M059J (cell line): ENCODE data around the gene KRTAP9-1. TPM values are rescaled to one million over a fixed set of nuclear protein-coding genes. Genes with fewer than 3 reads are reported as not detected.

Experiments used
- total RNA-seq: library from RNA; depleted of rRNA; stranded (reverse); fragments of >200 nt; shearing (Covaris generic); gene quantifications from 2 replicates; pipeline ENCODE4 v1.2.3, GENCODE V29; 2014; rRNA removed

Gene KRTAP9-1
- total RNA-seq, 1 experiment from 2014 or later = not detected

Other genes with a start within 250 kb of the KRTAP9-1 start
- 0.20 TPM in 1 of 2 replicates, not detected in the other for gene KRT39, start 222.9 kb upstream of the KRTAP9-1 start, total RNA-seq
- gene KRT40, start 205.6 kb upstream of the KRTAP9-1 start, total RNA-seq = not detected in 2 replicates
- gene KRTAP3-3, start 195.7 kb upstream of the KRTAP9-1 start, total RNA-seq = 0.22 TPM in 1 of 2 replicates, not detected in the other
- not detected in 2 replicates for gene KRTAP3-2, start 190.0 kb upstream of the KRTAP9-1 start, total RNA-seq
- gene KRTAP3-1, start 180.8 kb upstream of the KRTAP9-1 start, total RNA-seq = 0.64 and 0.71 TPM in 2 replicates
- gene KRTAP1-5, start 162.7 kb upstream of the KRTAP9-1 start, total RNA-seq = 3.2 and 5.7 TPM in 2 replicates
- gene KRTAP1-4, start 159.7 kb upstream of the KRTAP9-1 start, total RNA-seq = not detected in 2 replicates
- not detected in 2 replicates for gene KRTAP1-3, start 155.0 kb upstream of the KRTAP9-1 start, total RNA-seq
- not detected in 2 replicates for gene KRTAP1-1, start 148.4 kb upstream of the KRTAP9-1 start, total RNA-seq
- not detected in 2 replicates for gene KRTAP2-1, start 142.6 kb upstream of the KRTAP9-1 start, total RNA-seq
- not detected in 2 replicates for gene KRTAP2-2, start 134.7 kb upstream of the KRTAP9-1 start, total RNA-seq
- gene KRTAP2-3, start 129.8 kb upstream of the KRTAP9-1 start, total RNA-seq = 0.34 and 3.2 TPM in 2 replicates
- gene KRTAP2-4, start 124.0 kb upstream of the KRTAP9-1 start, total RNA-seq = not detected in 2 replicates
- not detected in 2 replicates for gene KRTAP4-7, start 105.7 kb upstream of the KRTAP9-1 start, total RNA-seq
- 0.10 TPM in 1 of 2 replicates, not detected in the other for gene KRTAP4-8, start 91.7 kb upstream of the KRTAP9-1 start, total RNA-seq
- gene KRTAP4-16, start 87.7 kb upstream of the KRTAP9-1 start, total RNA-seq = not detected in 2 replicates
- gene KRTAP4-9, start 84.5 kb upstream of the KRTAP9-1 start, total RNA-seq = not detected in 2 replicates
- not detected in 2 replicates for gene KRTAP4-11, start 71.5 kb upstream of the KRTAP9-1 start, total RNA-seq
- gene KRTAP4-12, start 65.7 kb upstream of the KRTAP9-1 start, total RNA-seq = not detected in 2 replicates
- not detected in 2 replicates for gene KRTAP4-6, start 49.3 kb upstream of the KRTAP9-1 start, total RNA-seq
- not detected in 2 replicates for gene KRTAP4-5, start 40.1 kb upstream of the KRTAP9-1 start, total RNA-seq
- gene KRTAP4-4, start 29.1 kb upstream of the KRTAP9-1 start, total RNA-seq = not detected in 2 replicates
- not detected in 2 replicates for gene KRTAP4-3, start 21.7 kb upstream of the KRTAP9-1 start, total RNA-seq
- gene KRTAP4-2, start 11.7 kb upstream of the KRTAP9-1 start, total RNA-seq = not detected in 2 replicates
- gene KRTAP4-1, start 5.0 kb upstream of the KRTAP9-1 start, total RNA-seq = not detected in 2 replicates
- gene KRTAP9-2, start 36.8 kb downstream of the KRTAP9-1 start, total RNA-seq = not detected in 2 replicates
- gene KRTAP9-3, start 42.6 kb downstream of the KRTAP9-1 start, total RNA-seq = not detected in 2 replicates
- gene KRTAP9-8, start 48.1 kb downstream of the KRTAP9-1 start, total RNA-seq = not detected in 2 replicates
- not detected in 2 replicates for gene KRTAP9-4, start 59.8 kb downstream of the KRTAP9-1 start, total RNA-seq
- gene KRTAP9-9, start 65.5 kb downstream of the KRTAP9-1 start, total RNA-seq = not detected in 2 replicates
- gene KRTAP9-6, start 75.5 kb downstream of the KRTAP9-1 start, total RNA-seq = not detected in 2 replicates
- not detected in 2 replicates for gene KRTAP9-7, start 85.8 kb downstream of the KRTAP9-1 start, total RNA-seq
- gene KRTAP29-1, start 113.0 kb downstream of the KRTAP9-1 start, total RNA-seq = not detected in 2 replicates
- gene KRTAP16-1, start 119.4 kb downstream of the KRTAP9-1 start, total RNA-seq = not detected in 2 replicates
- not detected in 2 replicates for gene KRTAP17-1, start 125.8 kb downstream of the KRTAP9-1 start, total RNA-seq
- 0.17 TPM in 1 of 2 replicates, not detected in the other for gene KRT33A, start 160.9 kb downstream of the KRTAP9-1 start, total RNA-seq
- 1.3 TPM in 1 of 2 replicates, not detected in the other for gene KRT33B, start 179.9 kb downstream of the KRTAP9-1 start, total RNA-seq
- gene KRT34, start 192.4 kb downstream of the KRTAP9-1 start, total RNA-seq = 6.7 and 7.6 TPM in 2 replicates
- not detected in 2 replicates for gene KRT31, start 207.7 kb downstream of the KRTAP9-1 start, total RNA-seq
- not detected in 2 replicates for gene KRT37, start 234.7 kb downstream of the KRTAP9-1 start, total RNA-seq